ENCODE results near the gene GAGE13. TPM values are rescaled to one million over a fixed set of nuclear protein-coding genes. Genes with fewer than 3 reads are reported as not detected.

GAGE13 gene
- polyA plus RNA-seq, 1 of the 3 experiments (the other 2 are of a cell fraction), result not detected

DNA sequence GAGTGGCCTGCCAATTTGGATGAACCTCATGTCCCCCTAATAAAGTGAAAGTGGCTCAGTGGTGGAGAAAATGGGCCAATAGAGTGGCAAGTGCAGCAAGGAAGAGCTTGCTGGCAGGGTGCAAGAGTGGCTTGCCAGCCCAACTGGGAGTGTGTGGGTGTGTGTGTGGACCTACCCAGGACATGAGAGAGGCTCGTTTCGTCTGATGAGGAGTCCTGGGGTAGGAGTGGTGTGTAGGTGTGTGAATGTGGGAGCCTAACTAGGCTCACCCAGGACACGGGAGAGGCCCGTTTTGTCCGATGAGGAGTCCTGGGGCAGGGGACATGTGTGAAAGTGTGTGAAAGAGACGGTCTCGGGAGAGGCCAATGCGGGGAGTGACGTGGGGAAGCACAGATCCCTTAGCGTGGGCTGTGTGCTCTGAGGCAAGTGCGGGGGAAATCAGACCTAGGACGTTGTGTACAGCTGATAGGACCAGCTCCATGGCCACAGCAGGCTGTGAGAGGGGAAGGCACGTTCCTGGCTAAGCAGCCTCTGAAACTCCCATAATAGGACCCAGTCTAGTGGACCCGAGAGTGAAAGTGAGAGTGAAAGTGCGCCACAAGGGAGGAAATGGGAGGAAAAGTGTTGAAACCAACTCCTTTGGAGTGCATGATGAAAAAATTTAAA, 22.6 kb upstream of the GAGE13 start:
- no peak for DNase-seq
- Histone ChIP-seq H3K27me3 (ENCODE audit: insufficient read depth) (peaks cover 52% of the 10 kb centered on the region), H3K4me2 (peak overlapping the region; percentile 78), H3K9me3 (no peaks in the 10 kb centered on the region), H2AFZ (ENCODE audit: low read depth) (peak overlapping the region; percentile 77; the same call in 1 of the 2 replicates), H3K27ac (ENCODE audit: low read depth in 2 of 2, low read length in 1 of 2) (no peak overlapping the region), H4K20me1 (ENCODE audit: insufficient read depth) (no peaks in the 10 kb centered on the region), H3K36me3 (replicated peaks in 1 of 2; ENCODE audit: control insufficient read depth in 1 of 2, insufficient read depth in 2 of 2, low read length in 1 of 2) (no peaks in the 10 kb centered on the region), H3K9me2 (no peaks in the 10 kb centered on the region), H3K4me3 (ENCODE audit: low read depth in 2 of 2, low read length in 1 of 2) (peak overlapping the region; percentile 9 to 64; a peak in 3 of 4 replicates), H3K4me1 (ENCODE audit: control insufficient read depth in 1 of 2, insufficient read depth in 2 of 2, low read depth in 1 of 2, low read length in 1 of 2) (no peaks in the 10 kb centered on the region; a peak in 1 of 4 replicates), H3F3A (replicated peaks; ENCODE audit: insufficient read depth) (no peaks in the 10 kb centered on the region), H3K79me2 (ENCODE audit: insufficient read depth) (no peaks in the 10 kb centered on the region), H3K9ac (no peak overlapping the region)
- no peak for TF ChIP-seq RFX5 (IDR thresholded peaks at IDR 0.05; ENCODE audit: low read length)
- no peak for TF ChIP-seq TEAD4 (IDR thresholded peaks at IDR 0.05; ENCODE audit: borderline replicate concordance, insufficient read depth)
- no peak for TF ChIP-seq RAD21 (IDR thresholded peaks at IDR 0.05; ENCODE audit: low read length)
- TF ChIP-seq, protein P1, sequence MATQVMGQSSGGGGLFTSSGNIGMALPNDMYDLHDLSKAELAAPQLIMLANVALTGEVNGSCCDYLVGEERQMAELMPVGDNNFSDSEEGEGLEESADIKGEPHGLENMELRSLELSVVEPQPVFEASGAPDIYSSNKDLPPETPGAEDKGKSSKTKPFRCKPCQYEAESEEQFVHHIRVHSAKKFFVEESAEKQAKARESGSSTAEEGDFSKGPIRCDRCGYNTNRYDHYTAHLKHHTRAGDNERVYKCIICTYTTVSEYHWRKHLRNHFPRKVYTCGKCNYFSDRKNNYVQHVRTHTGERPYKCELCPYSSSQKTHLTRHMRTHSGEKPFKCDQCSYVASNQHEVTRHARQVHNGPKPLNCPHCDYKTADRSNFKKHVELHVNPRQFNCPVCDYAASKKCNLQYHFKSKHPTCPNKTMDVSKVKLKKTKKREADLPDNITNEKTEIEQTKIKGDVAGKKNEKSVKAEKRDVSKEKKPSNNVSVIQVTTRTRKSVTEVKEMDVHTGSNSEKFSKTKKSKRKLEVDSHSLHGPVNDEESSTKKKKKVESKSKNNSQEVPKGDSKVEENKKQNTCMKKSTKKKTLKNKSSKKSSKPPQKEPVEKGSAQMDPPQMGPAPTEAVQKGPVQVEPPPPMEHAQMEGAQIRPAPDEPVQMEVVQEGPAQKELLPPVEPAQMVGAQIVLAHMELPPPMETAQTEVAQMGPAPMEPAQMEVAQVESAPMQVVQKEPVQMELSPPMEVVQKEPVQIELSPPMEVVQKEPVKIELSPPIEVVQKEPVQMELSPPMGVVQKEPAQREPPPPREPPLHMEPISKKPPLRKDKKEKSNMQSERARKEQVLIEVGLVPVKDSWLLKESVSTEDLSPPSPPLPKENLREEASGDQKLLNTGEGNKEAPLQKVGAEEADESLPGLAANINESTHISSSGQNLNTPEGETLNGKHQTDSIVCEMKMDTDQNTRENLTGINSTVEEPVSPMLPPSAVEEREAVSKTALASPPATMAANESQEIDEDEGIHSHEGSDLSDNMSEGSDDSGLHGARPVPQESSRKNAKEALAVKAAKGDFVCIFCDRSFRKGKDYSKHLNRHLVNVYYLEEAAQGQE (IDR thresholded peaks at IDR 0.05; ENCODE audit: low read depth, low read length), result no peak
- TF ChIP-seq RXRA (IDR thresholded peaks at IDR 0.05; ENCODE audit: borderline replicate concordance, low read depth), result no peak
- TF ChIP-seq, protein P2, sequence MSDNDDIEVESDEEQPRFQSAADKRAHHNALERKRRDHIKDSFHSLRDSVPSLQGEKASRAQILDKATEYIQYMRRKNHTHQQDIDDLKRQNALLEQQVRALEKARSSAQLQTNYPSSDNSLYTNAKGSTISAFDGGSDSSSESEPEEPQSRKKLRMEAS (IDR thresholded peaks at IDR 0.05; ENCODE audit: low read depth), result no peak
- no peak for TF ChIP-seq YY1 (IDR thresholded peaks at IDR 0.05; ENCODE audit: low read depth)
- TF ChIP-seq, protein P3, sequence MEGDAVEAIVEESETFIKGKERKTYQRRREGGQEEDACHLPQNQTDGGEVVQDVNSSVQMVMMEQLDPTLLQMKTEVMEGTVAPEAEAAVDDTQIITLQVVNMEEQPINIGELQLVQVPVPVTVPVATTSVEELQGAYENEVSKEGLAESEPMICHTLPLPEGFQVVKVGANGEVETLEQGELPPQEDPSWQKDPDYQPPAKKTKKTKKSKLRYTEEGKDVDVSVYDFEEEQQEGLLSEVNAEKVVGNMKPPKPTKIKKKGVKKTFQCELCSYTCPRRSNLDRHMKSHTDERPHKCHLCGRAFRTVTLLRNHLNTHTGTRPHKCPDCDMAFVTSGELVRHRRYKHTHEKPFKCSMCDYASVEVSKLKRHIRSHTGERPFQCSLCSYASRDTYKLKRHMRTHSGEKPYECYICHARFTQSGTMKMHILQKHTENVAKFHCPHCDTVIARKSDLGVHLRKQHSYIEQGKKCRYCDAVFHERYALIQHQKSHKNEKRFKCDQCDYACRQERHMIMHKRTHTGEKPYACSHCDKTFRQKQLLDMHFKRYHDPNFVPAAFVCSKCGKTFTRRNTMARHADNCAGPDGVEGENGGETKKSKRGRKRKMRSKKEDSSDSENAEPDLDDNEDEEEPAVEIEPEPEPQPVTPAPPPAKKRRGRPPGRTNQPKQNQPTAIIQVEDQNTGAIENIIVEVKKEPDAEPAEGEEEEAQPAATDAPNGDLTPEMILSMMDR (IDR thresholded peaks at IDR 0.05), result no peak
- TF ChIP-seq TCF12 (IDR thresholded peaks at IDR 0.05), result no peak
- no peak for TF ChIP-seq NRF1 (IDR thresholded peaks at IDR 0.05; ENCODE audit: low read depth, low read length)
- TF ChIP-seq ELF1 (IDR thresholded peaks at IDR 0.05), result no peak
- TF ChIP-seq NFIC (IDR thresholded peaks at IDR 0.05; ENCODE audit: borderline replicate concordance), result no peak
- no peak for TF ChIP-seq FOXJ3 (CRISPR knock-in tag; IDR thresholded peaks at IDR 0.05)
- no peak for TF ChIP-seq CHD2 (IDR thresholded peaks at IDR 0.05; ENCODE audit: low read length, partially characterized antibody)
- no peak for TF ChIP-seq EZH2phosphoT487 (IDR thresholded peaks at IDR 0.05; ENCODE audit: borderline replicate concordance, low read depth)
- no peak for TF ChIP-seq MXI1 (IDR thresholded peaks at IDR 0.05; ENCODE audit: low read depth, low read length)
- TF ChIP-seq RCOR1 (IDR thresholded peaks at IDR 0.05; ENCODE audit: low read length), result no peak
- no peak for TF ChIP-seq FOXM1 (IDR thresholded peaks at IDR 0.05; ENCODE audit: low read depth)
- TF ChIP-seq TAF1 (IDR thresholded peaks at IDR 0.05; ENCODE audit: borderline replicate concordance, low read depth, low read length), result no peak
- ChIA-PET CTCF (interaction anchor here (2.3 kb wide), 1 partner anchor 17 kb away, joined by 9 read pairs; no protein-coding TSS in a partner anchor), POLR2A (no interaction called here)
- WGBS (ENCODE audit: low lambda C conversion rate), result 35% methylated on average over 15 of the region's 15 CpGs

Data from SK-N-SH (cell line).